GM23248 (cell line): ENCODE results near the gene ACOT11. TPM values are rescaled to one million over a fixed set of nuclear protein-coding genes. Genes with fewer than 3 reads are reported as not detected.

Experiments
- DNase-seq: peaks from one replicate; pipeline ENCODE4 v3.0.0-alpha.2; 2015
- H2AFZ ChIP-seq: fragments of 200-600 bp; sonication (generic); 2 replicates; pipeline ENCODE4 v1.6.1; 2016; ENCODE audit warnings: antibody characterized with exemption
- H3F3A ChIP-seq: fragments of 200-600 bp; sonication (generic); 2 replicates; pipeline ENCODE4 v1.6.1; 2016; ENCODE audit warnings: mild to moderate bottlenecking, antibody characterized with exemption, mixed run types; ENCODE audit not compliant: insufficient read depth
- H3K27ac ChIP-seq: fragments of 200-600 bp; sonication (generic); 2 replicates; pipeline ENCODE4 v1.5.1; 2016; ENCODE audit warnings: mild to moderate bottlenecking
- H3K27me3 ChIP-seq: fragments of 200-600 bp; sonication (generic); replicated peaks from 2 replicates; pipeline ENCODE4 v1.6.1; 2016; ENCODE audit warnings: mild to moderate bottlenecking; ENCODE audit not compliant: insufficient read depth
- H3K36me3 ChIP-seq: fragments of 200-600 bp; sonication (generic); 2 replicates; pipeline ENCODE4 v1.6.1; 2016; ENCODE audit warnings: low read depth, mild to moderate bottlenecking
- H3K4me1 ChIP-seq: fragments of 200-600 bp; sonication (generic); 2 replicates; pipeline ENCODE4 v1.6.1; 2016; ENCODE audit warnings: mild to moderate bottlenecking; ENCODE audit not compliant: insufficient read depth
- H3K4me2 ChIP-seq: fragments of 200-600 bp; sonication (generic); one replicate; pipeline ENCODE4 v1.6.1; 2016; ENCODE audit warnings: mild to moderate bottlenecking; ENCODE audit not compliant: unreplicated experiment
- H3K4me3 ChIP-seq: fragments of 200-600 bp; sonication (generic); 2 replicates; pipeline ENCODE4 v1.5.1; 2016; ENCODE audit warnings: mild to moderate bottlenecking
- H3K79me2 ChIP-seq: fragments of 200-600 bp; sonication (generic); 2 replicates; pipeline ENCODE4 v1.6.1; 2016; ENCODE audit warnings: mild to moderate bottlenecking; ENCODE audit not compliant: insufficient read depth
- H3K9ac ChIP-seq: fragments of 200-600 bp; sonication (generic); 2 replicates; pipeline ENCODE4 v1.6.1; 2016; ENCODE audit warnings: mild to moderate bottlenecking
- H3K9me2 ChIP-seq: fragments of 200-600 bp; sonication (generic); 2 replicates; pipeline ENCODE4 v1.6.1; 2016; ENCODE audit warnings: mixed run types, mild to moderate bottlenecking, moderate library complexity; ENCODE audit not compliant: insufficient read depth
- H3K9me3 ChIP-seq: fragments of 200-600 bp; sonication (generic); one replicate; pipeline ENCODE4 v1.6.1; 2017; ENCODE audit warnings: low read depth
- H4K20me1 ChIP-seq: fragments of 200-600 bp; sonication (generic); 2 replicates; pipeline ENCODE4 v1.6.0; 2016; ENCODE audit not compliant: insufficient read depth
- EZH2 ChIP-seq: fragments of 200-600 bp; sonication (generic); IDR thresholded peaks from 2 replicates; pipeline ENCODE4 v1.6.1; 2018; ENCODE audit warnings: antibody characterized with exemption, mild to moderate bottlenecking; ENCODE audit not compliant: insufficient read depth, poor library complexity, severe bottlenecking
- EZH2phosphoT487 ChIP-seq: fragments of 200-600 bp; sonication (generic); IDR thresholded peaks from 2 replicates; pipeline ENCODE4 v1.6.1; 2018; ENCODE audit warnings: antibody characterized with exemption, moderate library complexity, mild to moderate bottlenecking, low read depth; ENCODE audit not compliant: insufficient read depth
- WGBS, 2 experiments: methylation state at CpG; one replicate each; pipeline ENCODE4 v1.1.6; 2015 to 2017; ENCODE audit warnings: low lambda C conversion rate in 2 of 2, low coverage in 1 of 2; ENCODE audit errors: missing lambda C conversion rate in 2 of 2; 5-methylcytosine and 5-hydroxymethylcytosine counted together
- in situ Hi-C: fragments of 300-500 bp; cut with MboI; formaldehyde crosslinking; loops from 2 replicates; pipeline ENCODE4 v1.15.0; 2020
- polyA plus RNA-seq: library from polyadenylated mRNA; unstranded; fragments of >200 nt; fragmentation: Nextera tagmentation; extraction: Ambion mirVana; gene quantifications from 2 replicates; pipeline ENCODE4 v1.2.1, GENCODE V29; 2016
- total RNA-seq: library from RNA; depleted of rRNA; stranded (reverse); fragments of >200 nt; shearing (Covaris generic); gene quantifications from 2 replicates; pipeline ENCODE4 v1.2.3, GENCODE V29; 2014

Gene ACOT11
- total and polyA plus RNA-seq, 2 experiments from 2014 or later, result 3.4 to 3.6 TPM

- Histone ChIP-seq H3K4me3 (no peak overlapping the region), H3K4me1 (no peaks in the 10 kb centered on the region), H4K20me1 (no peaks in the 10 kb centered on the region), H3F3A (no peaks in the 10 kb centered on the region), H3K9me3 (no peaks in the 10 kb centered on the region), H3K27me3 (no peaks in the 10 kb centered on the region), H3K9me2 (no peaks in the 10 kb centered on the region), H3K36me3 (no peaks in the 10 kb centered on the region), H3K27ac (no peak overlapping the region), H3K9ac (no peak overlapping the region), H2AFZ (no peak overlapping the region), H3K4me2 (no peak overlapping the region), H3K79me2 (no peaks in the 10 kb centered on the region)
- in situ Hi-C loops, result no loop called here
- TF ChIP-seq EZH2phosphoT487 (no peak), EZH2 (no peak)
- WGBS, 2 experiments, result 54 to 59% methylated on average over 13 of the region's 13 CpGs
- DNase-seq, result no peak
These were observed 67.7 kb downstream of the ACOT11 start for GRCh38 chr1:54615531-54616279.

DNA sequence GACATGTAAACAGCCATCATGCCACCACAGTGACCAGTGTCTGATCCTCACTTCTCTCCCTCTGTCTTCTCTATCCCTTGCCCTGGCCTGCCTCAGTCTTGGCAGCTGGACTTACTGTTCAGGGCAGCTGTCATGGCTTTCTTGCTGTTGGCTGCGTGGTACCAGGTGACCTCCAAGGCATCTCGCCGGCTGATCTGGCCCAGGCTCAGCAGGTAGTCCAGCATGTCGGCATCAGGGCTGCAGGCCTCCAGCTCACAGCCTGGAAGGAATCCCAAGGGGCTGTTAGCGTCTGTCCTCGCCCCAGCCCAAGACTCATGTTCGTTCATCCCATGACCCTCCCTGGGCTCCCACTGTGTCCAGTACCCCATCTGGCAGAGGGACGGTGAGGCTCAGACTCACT is 71.7 kb downstream of the ACOT11 start:
- no peaks in the 10 kb centered on the region for H3K27me3 ChIP-seq
- H3K36me3 ChIP-seq, result no peaks in the 10 kb centered on the region
- WGBS, 2 experiments, result 64 to 68% methylated on average over 8 of the region's 8 CpGs
- H3K4me2 ChIP-seq, result no peak overlapping the region
- no peaks in the 10 kb centered on the region for H3K4me1 ChIP-seq
- TF ChIP-seq EZH2 (no peak), EZH2phosphoT487 (no peak)
- no peaks in the 10 kb centered on the region for H3K9me3 ChIP-seq
- H3K9ac ChIP-seq, result no peak overlapping the region
- no peaks in the 10 kb centered on the region for H4K20me1 ChIP-seq
- no peak overlapping the region for H2AFZ ChIP-seq
- no peak overlapping the region for H3K27ac ChIP-seq
- no peaks in the 10 kb centered on the region for H3K79me2 ChIP-seq
- no peaks in the 10 kb centered on the region for H3K9me2 ChIP-seq
- DNase-seq, result no peak
- no peak overlapping the region for H3K4me3 ChIP-seq
- in situ Hi-C loops, result no loop called here
- H3F3A ChIP-seq, result no peaks in the 10 kb centered on the region

DNA sequence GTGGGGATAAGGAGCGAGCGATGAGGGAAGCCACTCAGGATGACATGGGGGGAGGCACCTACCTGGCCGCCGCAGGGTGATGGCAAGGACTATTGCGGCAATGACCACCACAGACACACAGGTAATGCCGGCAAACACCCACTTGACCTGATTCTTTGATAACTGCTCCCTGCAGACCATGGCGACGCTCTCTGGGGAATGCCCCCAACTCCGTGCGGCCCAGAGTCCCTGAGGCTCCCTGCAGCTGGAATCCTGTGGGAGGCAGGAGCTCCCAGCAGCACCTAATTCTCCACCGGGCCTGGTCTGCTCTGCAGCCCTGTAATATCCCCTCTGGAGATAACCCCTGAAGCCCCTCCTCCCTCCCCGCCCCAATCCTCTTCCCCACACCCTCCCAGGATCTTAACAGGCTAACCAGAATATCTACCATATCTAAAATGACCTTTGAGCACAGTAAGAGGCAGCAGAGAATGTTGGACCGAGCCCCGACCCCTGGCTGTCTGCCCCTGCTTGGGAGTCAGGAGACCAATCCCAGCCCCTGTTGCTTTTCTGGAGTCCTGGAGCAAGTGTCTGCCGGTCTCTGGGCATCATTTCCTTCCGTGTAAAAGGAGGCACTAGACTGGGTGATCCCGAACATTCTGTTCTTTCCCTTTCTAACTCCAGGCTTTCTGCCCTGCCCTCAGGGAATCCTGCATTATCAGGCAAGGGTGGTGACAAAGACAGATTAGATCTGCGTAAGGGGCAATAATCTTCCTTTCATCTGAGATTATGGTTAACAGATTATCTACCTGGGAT is 75.4 kb downstream of the ACOT11 start, which contains the start of gene FAM151A:
FAM151A (minus strand) TSS at position 310 of the 792 bp plus-strand sequence; CDS start at position 180, 130 bp downstream.
- in situ Hi-C loops, result no loop called here
- H3F3A ChIP-seq, result no peaks in the 10 kb centered on the region
- TF ChIP-seq EZH2phosphoT487 (no peak), EZH2 (no peak)
- no peaks in the 10 kb centered on the region for H3K79me2 ChIP-seq
- no peak within 1 kb of the TSS for H3K4me3 ChIP-seq
- no peaks in the 10 kb centered on the region for H3K4me1 ChIP-seq
- no peaks in the 10 kb centered on the region for H3K9me2 ChIP-seq
- H3K4me2 ChIP-seq, result no peak within 1 kb of the TSS
- no peaks in the 10 kb centered on the region for H4K20me1 ChIP-seq
- H2AFZ ChIP-seq, result no peak within 1 kb of the TSS
- no peak within 1 kb of the TSS for H3K9ac ChIP-seq
- 66 to 68% methylated on average over 18 of the region's 18 CpGs for WGBS, 2 experiments
- no peaks in the 10 kb centered on the region for H3K27me3 ChIP-seq
- DNase-seq, result no peak
- H3K27ac ChIP-seq, result no peak within 1 kb of the TSS
- no peaks in the 10 kb centered on the region for H3K9me3 ChIP-seq
- H3K36me3 ChIP-seq, result no peaks in the 10 kb centered on the region

GRCh38 chr1:54624466-54625464 is 76.7 kb downstream of the ACOT11 start:
- in situ Hi-C loops, result no loop called here

More at GRCh38 chr1:54624466-54625464, 76.7 kb downstream of the ACOT11 start:
- Histone ChIP-seq H3K27me3 (no peaks in the 10 kb centered on the region), H3K4me2 (no peak overlapping the region), H3K27ac (no peak overlapping the region), H2AFZ (no peak overlapping the region), H3K79me2 (no peaks in the 10 kb centered on the region), H4K20me1 (no peaks in the 10 kb centered on the region), H3K9ac (no peak overlapping the region), H3K36me3 (no peaks in the 10 kb centered on the region), H3K4me3 (no peak overlapping the region), H3F3A (no peaks in the 10 kb centered on the region), H3K4me1 (no peaks in the 10 kb centered on the region), H3K9me3 (no peaks in the 10 kb centered on the region), H3K9me2 (no peaks in the 10 kb centered on the region)
- DNase-seq, result no peak
- no peak for TF ChIP-seq EZH2
- no peak for TF ChIP-seq EZH2phosphoT487
- 54 to 64% methylated on average over 8 of the region's 8 CpGs for WGBS, 2 experiments
